Transverse colon (tissue), 4 donors: ENCODE measurements around the gene RBM17. TPM values are rescaled to one million over a fixed set of nuclear protein-coding genes. Genes with fewer than 3 reads are reported as not detected.
A peak's percentile ranks its signal among the peaks of the same experiment; 100 is the strongest.

Source experiments
- DNase-seq: peaks from one replicate; pipeline ENCODE4 v3.0.0-alpha.2; 2019
- H3K27ac ChIP-seq, 4 donors: fragments of 200-600 bp; sonication (generic); 2 replicates each; pipeline ENCODE4 v1.5.1; 2016 to 2018; ENCODE audit warnings: inconsistent platforms in 4 of 4
- H3K27me3 ChIP-seq: fragments of 200-600 bp; sonication (generic); 2 replicates; pipeline ENCODE4 v1.5.1; 2017; ENCODE audit warnings: inconsistent platforms
- H3K36me3 ChIP-seq, 4 donors: fragments of 200-600 bp; sonication (generic); 2 replicates each; pipeline ENCODE4 v1.5.1; 2017 to 2019; ENCODE audit warnings: inconsistent platforms in 4 of 4
- H3K4me1 ChIP-seq, 4 donors: fragments of 200-600 bp; sonication (generic); 2 replicates each; pipeline ENCODE4 v1.5.1; 2017 to 2020; ENCODE audit warnings: inconsistent platforms in 4 of 4
- H3K4me3 ChIP-seq, 4 donors: fragments of 200-600 bp; sonication (generic); 1 replicate in 1 of 4; 2 replicates in 3 of 4; pipeline versions ENCODE4 v1.5.1 to v1.6.1; 2017 to 2019; ENCODE audit warnings: inconsistent platforms in 4 of 4
- H3K9me3 ChIP-seq, 2 donors: fragments of 200-600 bp; sonication (generic); 2 replicates each; pipeline ENCODE4 v1.5.1; 2017 to 2019; ENCODE audit warnings: inconsistent platforms in 2 of 2
- EP300 ChIP-seq: sonication (generic); formaldehyde crosslinking; IDR thresholded peaks from one replicate; pipeline ENCODE4 v1.6.1; 2017; ENCODE audit warnings: antibody characterized with exemption, low read depth
- POLR2A ChIP-seq: fragments of 450-650 bp; IDR thresholded peaks from one replicate; pipeline ENCODE4 v1.6.1; 2016; ENCODE audit warnings: antibody characterized with exemption, mild to moderate bottlenecking, moderate library complexity
- POLR2AphosphoS5 ChIP-seq, 3 donors: sonication (generic); formaldehyde crosslinking; IDR thresholded peaks; one replicate each; pipeline ENCODE4 v1.6.1; 2016; ENCODE audit warnings: antibody characterized with exemption in 3 of 3
- WGBS, 2 donors: methylation state at CpG; one replicate each; pipeline ENCODE4 v1.1.5; 2018; ENCODE audit warnings: low coverage in 1 of 2; 5-methylcytosine and 5-hydroxymethylcytosine counted together
- in situ Hi-C, 4 donors: fragments of 200-750 bp; cut with MboI; loops; one replicate each; pipeline versions ENCODE4 v1.15.0 to v1.15.1; 2017; ENCODE audit warnings: low sequenced_read_pairs in 3 of 4, low pct_ligation_motif_present in 1 of 4, low pct_unique_long_range_greater_than_20kb in 1 of 4
- intact Hi-C: fragments of 100-400 bp; cut with DNase I; formaldehyde crosslinking; loops from one replicate; pipeline ENCODE4 v1.15.1; 2023; ENCODE audit warnings: low total_unique reads
- total RNA-seq, 4 donors: library from RNA; depleted of rRNA; stranded (reverse); fragments of >200 nt; gene quantifications; one replicate each; pipeline ENCODE4 v1.1.0, GENCODE V29; 2016
- TF ChIP-seq, protein P1 (sequence below), 5 experiments: fragments of 200-600 bp in 3 of 5; fragments of 450-650 bp in 2 of 5; sonication (generic) in 3 of 5; IDR thresholded peaks; 1 replicate in 2 of 5; 2 replicates in 3 of 5; pipeline ENCODE4 v1.5.1; 2016 to 2017; ENCODE audit warnings: antibody characterized with exemption in 5 of 5, inconsistent platforms in 3 of 5, mild to moderate bottlenecking in 2 of 5, moderate library complexity in 1 of 5

The RBM17 gene
- total RNA-seq, 4 donors from 2014 or later = 45.0 to 80.7 (median 64.7) TPM

DNA sequence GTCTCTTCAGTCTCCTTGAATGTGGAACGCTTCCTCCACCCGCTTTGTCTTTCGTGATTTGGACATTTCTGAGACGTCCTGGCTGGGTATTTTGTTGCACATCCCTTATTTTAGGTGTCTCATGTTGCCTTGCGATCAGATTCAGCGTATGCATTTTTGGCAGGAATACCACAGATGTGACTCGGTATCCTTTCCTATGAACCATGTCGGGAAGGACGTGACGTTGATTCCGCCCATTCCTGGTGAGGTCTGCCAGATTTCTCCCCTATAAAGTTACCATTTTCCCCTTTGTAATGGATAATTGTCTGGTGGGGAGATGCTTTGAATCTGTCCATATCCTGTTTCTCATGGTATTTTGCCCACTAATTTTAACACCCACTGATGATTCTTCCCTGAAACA, 49.6 kb downstream of the RBM17 start:
- Histone ChIP-seq H3K9me3 (no peaks in the 10 kb centered on the region), H3K27ac (no peak overlapping the region), H3K4me1 (peaks cover 0 to 10% (median 4%) of the 10 kb centered on the region in 4 donors), H3K27me3 (peaks cover 20% of the 10 kb centered on the region), H3K36me3 (no peaks in the 10 kb centered on the region), H3K4me3 (no peak overlapping the region)
- in situ Hi-C loops = no loop called here
- 92 to 93% methylated on average over 6 to 11 of the region's 11 CpGs for WGBS, 2 donors
- no peak for DNase-seq
- intact Hi-C loops = no loop called here
- TF ChIP-seq, protein P1, sequence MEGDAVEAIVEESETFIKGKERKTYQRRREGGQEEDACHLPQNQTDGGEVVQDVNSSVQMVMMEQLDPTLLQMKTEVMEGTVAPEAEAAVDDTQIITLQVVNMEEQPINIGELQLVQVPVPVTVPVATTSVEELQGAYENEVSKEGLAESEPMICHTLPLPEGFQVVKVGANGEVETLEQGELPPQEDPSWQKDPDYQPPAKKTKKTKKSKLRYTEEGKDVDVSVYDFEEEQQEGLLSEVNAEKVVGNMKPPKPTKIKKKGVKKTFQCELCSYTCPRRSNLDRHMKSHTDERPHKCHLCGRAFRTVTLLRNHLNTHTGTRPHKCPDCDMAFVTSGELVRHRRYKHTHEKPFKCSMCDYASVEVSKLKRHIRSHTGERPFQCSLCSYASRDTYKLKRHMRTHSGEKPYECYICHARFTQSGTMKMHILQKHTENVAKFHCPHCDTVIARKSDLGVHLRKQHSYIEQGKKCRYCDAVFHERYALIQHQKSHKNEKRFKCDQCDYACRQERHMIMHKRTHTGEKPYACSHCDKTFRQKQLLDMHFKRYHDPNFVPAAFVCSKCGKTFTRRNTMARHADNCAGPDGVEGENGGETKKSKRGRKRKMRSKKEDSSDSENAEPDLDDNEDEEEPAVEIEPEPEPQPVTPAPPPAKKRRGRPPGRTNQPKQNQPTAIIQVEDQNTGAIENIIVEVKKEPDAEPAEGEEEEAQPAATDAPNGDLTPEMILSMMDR (IDR thresholded peaks at IDR 0.05) = no peak
- TF ChIP-seq POLR2A (no peak), EP300 (no peak), POLR2AphosphoS5 (IDR thresholded peaks at IDR 0.05) (no peak)

DNA sequence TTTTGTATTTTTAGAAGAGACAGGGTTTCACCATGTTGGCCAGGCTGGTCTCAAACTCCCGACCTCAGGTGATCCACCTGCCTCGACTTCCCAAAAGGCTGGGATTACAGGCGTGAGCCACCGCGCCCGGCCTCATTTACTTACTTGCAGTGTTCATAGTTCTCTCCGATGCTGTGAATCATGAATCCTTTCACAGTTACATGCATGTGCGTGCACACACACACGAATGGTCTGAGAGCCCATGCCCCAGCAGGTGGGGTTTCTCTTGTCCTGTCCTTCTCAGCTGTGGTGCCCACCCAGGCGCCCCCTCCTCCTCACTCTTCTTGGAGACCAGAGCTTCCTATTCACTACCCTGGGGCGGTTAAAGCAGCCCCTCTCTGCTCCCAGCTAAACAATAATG, 50.6 kb downstream of the RBM17 start:
- H3K9me3 ChIP-seq = no peaks in the 10 kb centered on the region
- no peaks in the 10 kb centered on the region for H3K36me3 ChIP-seq
- DNase-seq = no peak
- H3K4me3 ChIP-seq = no peak overlapping the region
- in situ Hi-C loops (no loop called here), intact Hi-C loops (no loop called here)
- H3K27ac ChIP-seq = no peak overlapping the region
- peaks cover 20% of the 10 kb centered on the region for H3K27me3 ChIP-seq
- H3K4me1 ChIP-seq = peaks cover 0 to 14% (median 5%) of the 10 kb centered on the region in 4 donors
- TF ChIP-seq POLR2AphosphoS5 (IDR thresholded peaks at IDR 0.05) = no peak
- TF ChIP-seq, protein P1 (IDR thresholded peaks at IDR 0.05) = no peak
- no peak for TF ChIP-seq POLR2A
- no peak for TF ChIP-seq EP300
- 87 to 100% methylated on average over 1 to 11 of the region's 11 CpGs for WGBS, 2 donors

DNA sequence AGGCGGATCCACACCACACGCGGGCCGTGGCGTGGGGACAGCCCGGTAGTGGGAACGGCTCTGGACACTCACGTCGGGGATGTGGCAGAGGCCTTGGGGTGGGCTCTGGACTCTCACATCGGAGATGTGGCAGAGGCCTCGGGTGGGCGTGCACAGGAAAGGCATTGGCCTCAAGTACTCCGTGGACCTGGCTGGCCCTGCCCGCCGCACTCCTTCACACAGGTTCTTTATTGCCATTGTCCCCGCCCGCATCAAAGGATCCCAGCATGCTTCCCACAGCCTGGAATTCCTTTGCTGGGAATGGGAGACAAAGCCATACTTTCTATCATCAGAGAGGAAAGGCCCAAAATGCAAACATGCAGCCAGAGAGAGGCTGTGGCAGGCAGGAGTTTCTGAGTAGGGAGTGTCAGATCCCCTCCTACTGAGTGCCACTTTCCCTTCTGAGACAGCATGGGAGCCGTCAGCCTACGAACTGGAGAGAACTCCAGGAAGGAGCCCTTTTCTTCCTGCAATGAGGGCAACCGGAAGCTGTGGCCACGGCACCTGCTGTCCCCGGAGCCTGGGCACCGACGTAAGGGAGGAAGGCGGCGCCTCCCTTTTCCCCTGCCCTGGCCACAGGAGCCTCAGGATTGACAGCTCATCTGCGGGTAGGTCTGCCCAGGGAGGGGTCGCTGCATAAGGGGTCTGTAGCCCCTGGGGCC, 51.5 kb downstream of the RBM17 start:
- Histone ChIP-seq H3K27ac (peak overlapping the region in 3 of 4 donors; percentile 2 to 56 (median 4)), H3K4me3 (peak overlapping the region in 1 of 4 donors; percentile 13), H3K9me3 (no peaks in the 10 kb centered on the region), H3K27me3 (peaks cover 20% of the 10 kb centered on the region), H3K4me1 (peaks cover 0 to 14% (median 6%) of the 10 kb centered on the region in 4 donors), H3K36me3 (no peaks in the 10 kb centered on the region)
- in situ Hi-C loops = loop anchor here in 1 of 4 donors (10.0 kb wide), 1 partner anchor 65 kb away; the partner anchor contains the start of gene PFKFB3
- 56% methylated on average over 20 of the region's 28 CpGs; no CpG with 5 or more reads in 1 of the 2 donors for WGBS, 2 donors
- TF ChIP-seq, protein P1 (IDR thresholded peaks at IDR 0.05) = no peak
- TF ChIP-seq POLR2A = no peak
- TF ChIP-seq EP300 = no peak
- TF ChIP-seq POLR2AphosphoS5 (IDR thresholded peaks at IDR 0.05) = no peak
- peak; percentile 76 for DNase-seq
- intact Hi-C loops = no loop called here

DNA sequence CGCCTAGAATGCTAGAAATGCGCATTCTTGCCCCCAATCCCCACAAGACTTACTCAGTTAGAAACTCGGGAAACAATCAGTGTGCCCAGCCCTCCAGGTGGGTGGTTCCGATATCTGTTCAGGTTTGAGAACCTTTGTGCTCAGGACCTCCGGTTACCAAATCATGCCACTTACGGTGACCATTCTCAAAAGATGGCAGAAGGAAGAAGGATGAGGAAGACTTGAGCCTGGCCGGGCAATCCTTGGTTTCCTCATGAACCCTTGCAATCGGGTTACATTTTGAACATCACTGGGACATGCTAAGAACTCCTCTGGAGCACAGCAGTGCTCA, 52.1 kb downstream of the RBM17 start:
- no peak for TF ChIP-seq POLR2AphosphoS5 (IDR thresholded peaks at IDR 0.05)
- TF ChIP-seq POLR2A = no peak
- TF ChIP-seq, protein P1 (IDR thresholded peaks at IDR 0.05) = no peak
- no peak for TF ChIP-seq EP300
- Histone ChIP-seq H3K36me3 (no peaks in the 10 kb centered on the region), H3K9me3 (no peaks in the 10 kb centered on the region), H3K4me3 (peak overlapping the region in 1 of 4 donors; percentile 13), H3K27ac (peak overlapping the region in 3 of 4 donors; percentile 2 to 56 (median 4)), H3K4me1 (peaks cover 2 to 20% (median 10%) of the 10 kb centered on the region in 4 donors), H3K27me3 (peaks cover 20% of the 10 kb centered on the region)
- in situ Hi-C loops (loop anchor here in 1 of 4 donors (10.0 kb wide), 1 partner anchor 64 kb away; the partner anchor contains the start of gene PFKFB3), intact Hi-C loops (no loop called here)
- no peak for DNase-seq
- WGBS, 2 donors = 40 to 74% methylated on average over 1 to 8 of the region's 8 CpGs
